A549 (cell line): Measurements from ENCODE around the gene STARD4. TPM values are rescaled to one million over a fixed set of nuclear protein-coding genes. Genes with fewer than 3 reads are reported as not detected.
A peak's percentile ranks its signal among the peaks of the same experiment; 100 is the strongest.

Experiments
- ATAC-seq, 2 experiments: fragments of 200-7000 bp in 1 of 2; fragments of >200 bp in 1 of 2; cut with Nextera tagmentation in 1 of 2; cut with Tn5 transposase in 1 of 2; 3 replicates each; pipeline versions ENCODE4 v1.8.0 to v1.9.1; 2018 to 2020; ENCODE audit warnings: mild to moderate bottlenecking in 1 of 2, moderate library complexity in 1 of 2
- CTCF ChIA-PET: fragments of 300-600 bp; sonication (Branson Sonifier 250); formaldehyde crosslinking; extraction: SDS; loops from one replicate; lab custom pipeline; 2021; ENCODE audit warnings: antibody characterized with exemption, inconsistent platforms; lab: Yijun Ruan, JAX
- POLR2A ChIA-PET: fragments of 350-600 bp; formaldehyde crosslinking; extraction: SDS; loops from one replicate; lab custom pipeline; 2021; ENCODE audit warnings: antibody characterized with exemption, inconsistent platforms; lab: Yijun Ruan, JAX
- DNase-seq, 2 experiments: peaks; one replicate each; pipeline versions ENCODE4 v3.0.0 to v3.0.0-alpha.2; 2011 to 2016; ENCODE audit warnings: low read depth in 1 of 2, low spot score in 1 of 2
- FAIRE-seq: peaks from 2 replicates; lab custom pipeline; 2011; peaks lifted over from hg19 to GRCh38; lab: Jason Lieb, UNC
- H3K27ac ChIP-seq, 2 experiments: fragments of >200 bp; sonication (Bioruptor Twin); formaldehyde crosslinking; 3 replicates each; pipeline ENCODE4 v1.5.1; 2016 to 2017
- H3K4me1 ChIP-seq: fragments of >200 bp; sonication (Bioruptor Twin); formaldehyde crosslinking; 3 replicates; pipeline ENCODE4 v1.6.1; 2016
- H3K4me2 ChIP-seq: fragments of >200 bp; sonication (Bioruptor Twin); formaldehyde crosslinking; 3 replicates; pipeline ENCODE4 v1.6.1; 2016
- H3K4me3 ChIP-seq: fragments of >200 bp; sonication (Bioruptor Twin); formaldehyde crosslinking; 3 replicates; pipeline ENCODE4 v1.5.1; 2016
- H3K9me3 ChIP-seq: fragments of >200 bp; sonication (Bioruptor Twin); formaldehyde crosslinking; 3 replicates; pipeline ENCODE4 v1.6.1; 2016
- BCL3 ChIP-seq: fragments of >200 bp; sonication (Bioruptor Twin); formaldehyde crosslinking; IDR thresholded peaks from 3 replicates; pipeline ENCODE4 v1.6.1; 2016
- EHF ChIP-seq: fragments of 250-450 bp; sonication (Bioruptor Pico); IDR thresholded peaks from 2 replicates; pipeline ENCODE4 v1.5.0; 2020; ENCODE audit warnings: mild to moderate bottlenecking
- EHMT2 ChIP-seq: fragments of 200-600 bp; sonication (generic); IDR thresholded peaks from 2 replicates; pipeline ENCODE4 v1.6.1; 2016; ENCODE audit warnings: antibody characterized with exemption, low read depth, mild to moderate bottlenecking, moderate library complexity
- ELK1 ChIP-seq: fragments of 150-350 bp; IDR thresholded peaks from 2 replicates; pipeline ENCODE4 v1.6.1; 2014; ENCODE audit warnings: low read depth, mild to moderate bottlenecking, low read length
- FOSB ChIP-seq: fragments of 250-450 bp; sonication (Bioruptor Pico); IDR thresholded peaks from 2 replicates; pipeline ENCODE4 v1.5.0; 2020; ENCODE audit warnings: mild to moderate bottlenecking, moderate library complexity
- GATA3 ChIP-seq: IDR thresholded peaks from 2 replicates; pipeline ENCODE4 v1.6.1; 2012; ENCODE audit warnings: borderline replicate concordance
- HES2 ChIP-seq: fragments of >200 bp; sonication (Bioruptor Twin); formaldehyde crosslinking; IDR thresholded peaks from 2 replicates; pipeline ENCODE4 v1.6.1; 2016
- HEYL ChIP-seq: fragments of 250-450 bp; sonication (Bioruptor Pico); IDR thresholded peaks from 2 replicates; pipeline ENCODE4 v1.8.0; 2021; ENCODE audit warnings: mild to moderate bottlenecking, moderate library complexity
- HOXA7 ChIP-seq: fragments of 250-450 bp; sonication (Bioruptor Pico); IDR thresholded peaks from 2 replicates; pipeline ENCODE4 v1.5.0; 2020; ENCODE audit warnings: mild to moderate bottlenecking, moderate library complexity
- HOXB13 ChIP-seq: fragments of 250-450 bp; sonication (Bioruptor Pico); IDR thresholded peaks from 2 replicates; pipeline ENCODE4 v1.5.0; 2020; ENCODE audit warnings: low read depth, mild to moderate bottlenecking, moderate library complexity
- HOXB5 ChIP-seq: fragments of 250-450 bp; sonication (Bioruptor Pico); IDR thresholded peaks from 2 replicates; pipeline ENCODE4 v1.5.0; 2020; ENCODE audit warnings: mild to moderate bottlenecking, moderate library complexity
- JUN ChIP-seq, 2 experiments: fragments of >200 bp; sonication (Bioruptor Twin); formaldehyde crosslinking; IDR thresholded peaks; 2 replicates in 1 of 2; 3 replicates in 1 of 2; pipeline ENCODE4 v1.6.1; 2016 to 2017
- JUNB ChIP-seq: fragments of >200 bp; sonication (Bioruptor Twin); formaldehyde crosslinking; IDR thresholded peaks from 2 replicates; pipeline ENCODE4 v1.6.1; 2016
- MAX ChIP-seq: IDR thresholded peaks from 2 replicates; pipeline ENCODE4 v1.6.1; 2012
- MAZ ChIP-seq: fragments of 150-350 bp; IDR thresholded peaks from 2 replicates; pipeline ENCODE4 v1.6.1; 2014; ENCODE audit warnings: antibody characterized with exemption, low read depth, low read length, borderline replicate concordance
- PBX3 ChIP-seq: IDR thresholded peaks from 2 replicates; pipeline ENCODE4 v1.6.1; 2012
- PHF8 ChIP-seq: fragments of 200-600 bp; sonication (generic); IDR thresholded peaks from 2 replicates; pipeline ENCODE4 v1.6.1; 2016; ENCODE audit warnings: low read depth, mild to moderate bottlenecking, antibody characterized with exemption, moderate library complexity, borderline replicate concordance
- RAD21 ChIP-seq, 2 experiments: fragments of >200 bp in 1 of 2; sonication (Bioruptor Twin) in 1 of 2; formaldehyde crosslinking in 1 of 2; IDR thresholded peaks in 1 of 2; conservative IDR thresholded peaks in 1 of 2; 2 replicates in 1 of 2; 3 replicates in 1 of 2; pipeline ENCODE4 v1.6.1; 2012 to 2018; ENCODE audit warnings: inconsistent platforms in 1 of 2
- RARB ChIP-seq: fragments of 250-450 bp; sonication (Bioruptor Pico); IDR thresholded peaks from 2 replicates; pipeline ENCODE4 v1.8.0; 2021; ENCODE audit warnings: mild to moderate bottlenecking, moderate library complexity
- TFCP2L1 ChIP-seq: fragments of 250-450 bp; sonication (Bioruptor Pico); IDR thresholded peaks from 2 replicates; pipeline ENCODE4 v1.5.0; 2021; ENCODE audit warnings: mild to moderate bottlenecking
- ZC3H11A ChIP-seq: fragments of 450-650 bp; IDR thresholded peaks from 2 replicates; pipeline ENCODE4 v1.6.1; 2014; ENCODE audit warnings: antibody characterized with exemption, mild to moderate bottlenecking
- ZFP36 ChIP-seq: fragments of 450-650 bp; IDR thresholded peaks from 2 replicates; pipeline ENCODE4 v1.6.1; 2014; ENCODE audit warnings: borderline replicate concordance; ENCODE audit not compliant: partially characterized antibody
- ZSCAN20 ChIP-seq: fragments of 250-450 bp; sonication (Bioruptor Pico); IDR thresholded peaks from 2 replicates; pipeline ENCODE4 v1.8.0; 2022; ENCODE audit warnings: mild to moderate bottlenecking, moderate library complexity
- WGBS: methylation state at CpG from one replicate; pipeline ENCODE4 v1.1.6; 2017; ENCODE audit errors: missing lambda C conversion rate; 5-methylcytosine and 5-hydroxymethylcytosine counted together
- polyA plus RNA-seq, 4 experiments: library from polyadenylated mRNA; depleted of rRNA in 3 of 4; stranded (reverse); fragments of >200 nt; fragmentation: RNase III in 1 of 4; extraction: RNeasy Plus Mini Kit Qiagen cat#74134 plus additional on column Dnase treatment in 1 of 4; gene quantifications; 2 replicates in 3 of 4; 3 replicates in 1 of 4; pipeline ENCODE4 v1.2.3, GENCODE V29; 2011 to 2017

Gene STARD4
- polyA plus RNA-seq, 2 of the 4 experiments (the other 2 are of a cell fraction): 14.0 to 15.9 TPM

- TF ChIP-seq BCL3: no peak
- TF ChIP-seq HOXA7 (CRISPR knock-in tag): no peak
- TF ChIP-seq EHF (CRISPR knock-in tag): no peak
- no peak for TF ChIP-seq MAZ
- TF ChIP-seq EHMT2: no peak
- TF ChIP-seq ZSCAN20 (CRISPR knock-in tag): no peak
- TF ChIP-seq HOXB5 (CRISPR knock-in tag): no peak
- TF ChIP-seq ZFP36: no peak
- TF ChIP-seq, all 56 proteins: peak for 0
Measured at GRCh38 chr5:111498346-111498745, 14.0 kb downstream of the STARD4 start (continued).

GRCh38 chr5:111495159-111495558, 17.2 kb downstream of the STARD4 start:
- TF ChIP-seq JUN (IDR thresholded peaks at IDR 0.05): no peak
- TF ChIP-seq RAD21 (conservative IDR thresholded peaks at IDR 0.05 in 1 of 2, IDR thresholded peaks at IDR 0.05 in 1 of 2): no peak
- TF ChIP-seq EHF (CRISPR knock-in tag): no peak
- TF ChIP-seq HOXB13: no peak
- no peak for TF ChIP-seq MAZ
- TF ChIP-seq ZFP36: no peak
- TF ChIP-seq MAX: no peak
- no peak for TF ChIP-seq HES2
- no peak for TF ChIP-seq TFCP2L1 (CRISPR knock-in tag)
- TF ChIP-seq RARB (CRISPR knock-in tag): no peak
- Histone ChIP-seq H3K4me2 (no peak overlapping the region), H3K4me3 (no peak overlapping the region), H3K27ac (peak overlapping the region; percentile 36 to 61; a peak in 4 of 6 replicates), H3K4me1 (no peaks in the 10 kb centered on the region), H3K9me3 (no peaks in the 10 kb centered on the region)
- 90% methylated on average over 1 of the region's 1 CpG for WGBS
- POLR2A ChIA-PET: no interaction called here
- ATAC-seq (no peak), DNase-seq (no peak), FAIRE-seq (no peak)
- CTCF ChIA-PET: interaction anchor here (1.0 to 1.6 kb wide), 2 partner anchors 11 to 56 kb away, joined by 3 to 6 read pairs; no protein-coding TSS in a partner anchor

- no peaks in the 10 kb centered on the region for H3K9me3 ChIP-seq
- TF ChIP-seq ZC3H11A (no peak), MAX (no peak), GATA3 (no peak), HEYL (CRISPR knock-in tag) (no peak), PHF8 (no peak), JUNB (no peak), PBX3 (no peak), ELK1 (no peak), EHMT2 (no peak), FOSB (no peak)
- TF ChIP-seq, all 56 proteins: peak for 0
- no peaks in the 10 kb centered on the region for H3K4me1 ChIP-seq
- ChIA-PET CTCF (interaction anchor here (1.0 kb wide), 1 partner anchor 56 kb away, joined by 3 read pairs; no protein-coding TSS in a partner anchor), POLR2A (interaction anchor here (0.6 kb wide), 1 partner anchor 310 kb away, joined by 7 read pairs; no protein-coding TSS in a partner anchor)
- H3K27ac ChIP-seq: peak overlapping the region; percentile 61 to 72
- WGBS: 83% methylated on average over 2 of the region's 2 CpGs
- no peak overlapping the region for H3K4me3 ChIP-seq
- no peak overlapping the region for H3K4me2 ChIP-seq
- DNase-seq: no peak
- ATAC-seq: no peak
- FAIRE-seq: no peak
Measured at GRCh38 chr5:111494355-111494999, 17.9 kb downstream of the STARD4 start.
